OCI-LY7 (cell line): ENCODE measurements around the gene CDH1.

ENCODE experiments used
- CTCF ChIP-seq: fragments of 200-600 bp; sonication (generic); conservative IDR thresholded peaks from 2 replicates; pipeline ENCODE4 v1.5.1; 2014; ENCODE audit warnings: mild to moderate bottlenecking, antibody characterized with exemption, low read length, moderate library complexity, mixed read lengths
- EZH2phosphoT487 ChIP-seq: fragments of 200-600 bp; sonication (generic); IDR thresholded peaks from 2 replicates; pipeline ENCODE4 v1.6.1; 2018; ENCODE audit warnings: low read depth, borderline replicate concordance, mild to moderate bottlenecking, mixed run types, antibody characterized with exemption, low read length, moderate library complexity, mixed read lengths

DNA sequence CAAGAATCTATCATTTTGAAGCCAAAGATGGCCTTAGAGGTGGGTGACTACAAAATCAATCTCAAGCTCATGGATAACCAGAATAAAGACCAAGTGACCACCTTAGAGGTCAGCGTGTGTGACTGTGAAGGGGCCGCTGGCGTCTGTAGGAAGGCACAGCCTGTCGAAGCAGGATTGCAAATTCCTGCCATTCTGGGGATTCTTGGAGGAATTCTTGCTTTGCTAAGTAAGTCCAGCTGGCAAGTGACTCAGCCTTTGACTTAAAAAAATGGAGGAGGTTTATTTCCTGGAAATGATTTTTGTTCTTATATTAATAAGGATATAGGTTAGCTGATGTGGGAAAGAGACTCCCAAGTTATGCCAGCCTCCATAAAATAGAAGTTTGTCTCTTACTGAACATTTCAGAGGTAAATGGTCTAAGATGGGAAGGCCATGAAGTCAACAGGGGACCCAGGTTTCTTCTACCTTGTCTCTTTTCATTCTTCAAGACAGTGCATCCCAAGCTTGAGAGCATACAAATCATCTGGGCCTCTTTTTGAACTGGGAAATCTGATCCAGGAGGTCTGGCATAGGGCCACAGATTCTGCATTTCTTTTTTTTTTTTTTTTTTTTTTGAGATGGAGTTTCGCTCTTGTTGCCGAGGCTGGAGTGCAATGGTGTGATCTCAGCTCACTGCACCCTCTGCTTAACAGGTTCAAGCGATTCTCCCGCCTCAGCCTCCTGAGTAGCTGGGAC, 86.5 kb downstream of the CDH1 start:
- TF ChIP-seq CTCF: no peak
- no peak for TF ChIP-seq EZH2phosphoT487
